Panc1 (cell line): Measurements from ENCODE around the gene GGN.

Experiments
- CTCF ChIP-seq: fragments of 450-650 bp; IDR thresholded peaks from 2 replicates; pipeline ENCODE4 v1.5.1; 2017; ENCODE audit warnings: mild to moderate bottlenecking
- POLR2AphosphoS5 ChIP-seq: IDR thresholded peaks from 2 replicates; pipeline ENCODE4 v1.6.1; 2012; ENCODE audit warnings: mild to moderate bottlenecking, low read depth, low read length, moderate library complexity
- REST ChIP-seq, 2 experiments: IDR thresholded peaks; 2 replicates each; pipeline ENCODE4 v1.6.1; 2011 to 2012; ENCODE audit warnings: low read depth in 2 of 2, control low read depth in 1 of 2, low read length in 1 of 2, mild to moderate bottlenecking in 1 of 2, moderate library complexity in 1 of 2; ENCODE audit not compliant: insufficient read depth in 1 of 2
- SIN3A ChIP-seq: IDR thresholded peaks from 2 replicates; pipeline ENCODE4 v1.6.1; 2012; ENCODE audit warnings: low read depth, mild to moderate bottlenecking, low read length, moderate library complexity, borderline replicate concordance; ENCODE audit not compliant: insufficient read depth
- TCF7L2 ChIP-seq: IDR thresholded peaks from 2 replicates; pipeline ENCODE4 v1.6.1; 2011; ENCODE audit warnings: mild to moderate bottlenecking, low read depth, low read length, inconsistent platforms

- TF ChIP-seq CTCF, result no peak
- 0 out of 2 replicates have a peak, but pooled peaks have one; percentile 19 for TF ChIP-seq POLR2AphosphoS5
- TF ChIP-seq SIN3A, result no peak
- TF ChIP-seq REST (IDR thresholded peaks at IDR 0.05; ENCODE audit: insufficient read depth in 1 of 2, low read depth in 2 of 2, low read length in 1 of 2), result no peak
- no peak for TF ChIP-seq TCF7L2
Observed at GRCh38 chr19:38351865-38352395, 35.9 kb downstream of the GGN start.
